ENCODE data around the gene ITGA2B.
"Not testable (repeated sequence)": the region's sequence is repeated elsewhere in the genome, so short reads cannot be mapped to it uniquely, and the experiment has no call there.

Gene ITGA2B

GRCh38 chr17:44368391-44369243 lies 20.8 kb downstream of the ITGA2B start:
- not testable (repeated sequence) for DNase-seq (ENCODE audit: low spot score)

DNA sequence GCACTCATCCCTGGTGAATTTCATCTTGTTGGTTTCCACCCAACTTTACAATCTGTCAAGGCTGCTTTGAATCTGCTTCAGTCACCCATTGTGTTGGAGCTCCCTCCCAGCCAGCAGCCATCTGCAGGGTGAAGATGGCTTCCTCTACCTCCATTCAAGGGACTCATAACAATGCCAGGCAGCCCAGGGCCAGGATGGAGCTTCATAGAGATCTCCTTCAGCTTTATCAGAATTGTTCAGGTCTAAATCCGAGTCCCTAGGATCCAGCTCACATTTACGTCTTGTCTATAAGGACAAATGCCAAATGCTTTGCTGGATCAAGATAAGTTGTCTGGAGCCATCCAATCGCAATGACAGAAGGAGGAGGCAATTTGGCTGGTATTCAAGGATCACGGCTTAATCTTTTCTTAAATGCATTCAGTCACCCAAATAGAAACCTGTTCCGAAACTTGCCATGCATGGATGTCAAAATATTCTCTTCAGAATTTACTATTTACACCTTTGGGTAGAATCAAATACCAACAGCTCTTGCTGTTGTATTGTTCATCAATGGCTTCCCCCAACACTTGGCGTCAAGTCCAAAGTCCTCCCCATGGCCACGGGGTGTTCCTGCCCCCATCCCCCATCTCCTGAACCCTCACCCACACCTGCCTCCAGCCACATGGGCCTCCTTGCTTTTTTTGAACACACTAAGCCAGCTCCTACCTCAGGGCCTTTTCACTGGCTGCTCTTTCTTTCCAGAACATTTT lies 22.0 kb downstream of the ITGA2B start:
- no peak for DNase-seq (ENCODE audit: low spot score)

DNA sequence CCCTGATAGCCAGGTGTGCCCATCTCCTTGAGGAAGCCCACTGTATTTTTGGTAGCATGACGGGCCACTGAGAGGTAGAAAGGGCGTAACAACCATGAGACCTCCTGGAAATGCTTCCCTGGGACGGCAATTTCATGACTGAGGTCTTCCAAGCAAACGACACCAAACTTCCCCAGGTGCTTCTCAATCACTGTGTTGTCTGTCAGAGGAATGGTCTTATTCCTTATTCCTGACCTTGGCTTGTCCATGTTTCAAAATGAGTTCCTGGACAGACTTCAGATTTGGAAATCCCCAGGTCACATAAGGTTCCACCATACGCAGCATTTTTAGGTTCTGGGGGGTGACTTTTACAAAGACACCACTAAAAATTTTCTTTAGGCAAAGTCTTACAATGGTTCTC lies 24.4 kb downstream of the ITGA2B start:
- DNase-seq (ENCODE audit: low spot score) = not testable (repeated sequence)

DNA sequence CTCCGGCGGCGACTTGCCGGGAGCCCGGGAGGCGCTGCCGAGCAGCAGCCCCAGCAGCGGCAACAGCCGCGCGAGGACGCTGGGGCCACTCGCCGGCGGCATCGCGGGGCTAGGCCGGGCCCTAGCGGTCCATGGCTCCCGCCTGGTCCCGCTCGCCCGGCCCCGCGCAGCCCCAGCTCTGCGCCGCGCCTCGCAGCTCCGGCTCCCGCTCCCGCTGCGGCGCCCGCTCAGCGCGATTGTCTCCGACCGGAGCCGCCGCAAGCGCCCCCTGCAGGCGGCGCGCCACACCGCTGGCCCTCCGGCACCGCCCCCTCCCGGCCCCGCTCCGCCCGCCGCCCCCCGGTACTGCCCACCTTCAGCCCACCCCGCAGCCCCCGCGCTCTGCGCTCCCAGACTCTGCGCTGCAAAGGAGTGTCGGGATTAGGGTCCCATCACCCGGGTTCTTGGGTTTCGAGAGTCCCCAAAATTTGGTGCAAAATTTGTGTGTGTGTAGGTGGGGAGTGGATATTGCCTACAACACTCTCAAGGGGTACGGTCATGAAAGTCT lies 25.8 kb downstream of the ITGA2B start, which contains the start of gene FAM171A2:
TSS of gene FAM171A2 (minus strand) at position 241 of the 547 bp plus-strand sequence. CDS start at position 102, 139 bp downstream.
- no peak for DNase-seq (ENCODE audit: low spot score)

DNA sequence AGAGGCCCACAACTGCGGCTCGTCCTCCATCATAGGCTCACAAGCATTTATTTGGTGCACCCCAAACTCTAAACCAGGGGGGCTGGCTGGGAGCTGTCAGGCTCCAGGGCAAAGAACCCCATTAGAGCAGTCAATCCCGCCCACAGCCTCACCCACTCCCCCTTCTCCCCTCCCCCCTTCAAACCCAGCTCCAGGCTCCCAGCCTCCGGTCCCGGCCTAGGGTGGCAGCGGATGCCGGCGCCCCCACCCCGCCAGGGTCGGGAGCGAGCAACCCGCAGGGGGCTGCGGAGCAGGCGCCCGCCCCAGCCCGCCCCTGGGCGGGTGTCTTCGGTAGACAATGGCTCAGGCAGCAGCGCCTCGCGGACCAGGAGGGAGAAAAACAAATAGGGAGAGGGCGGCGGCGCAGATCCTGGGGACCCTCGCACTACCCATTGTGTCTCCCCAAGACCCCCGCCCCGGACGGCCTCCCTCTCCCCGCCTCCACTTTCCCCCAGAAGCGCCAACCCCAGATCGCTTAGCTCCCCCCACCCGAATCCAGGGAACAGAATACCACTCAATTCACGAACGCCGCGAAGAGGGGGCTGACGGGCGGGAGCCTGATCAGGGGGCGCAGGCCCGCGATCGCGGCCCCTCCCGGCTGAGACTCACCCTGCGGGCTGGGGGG lies 26.4 kb downstream of the ITGA2B start:
- no peak for DNase-seq (ENCODE audit: low spot score)

GRCh38 chr17:44362459-44362948 lies 26.9 kb downstream of the ITGA2B start:
- no peak for DNase-seq (ENCODE audit: low spot score)

DNA sequence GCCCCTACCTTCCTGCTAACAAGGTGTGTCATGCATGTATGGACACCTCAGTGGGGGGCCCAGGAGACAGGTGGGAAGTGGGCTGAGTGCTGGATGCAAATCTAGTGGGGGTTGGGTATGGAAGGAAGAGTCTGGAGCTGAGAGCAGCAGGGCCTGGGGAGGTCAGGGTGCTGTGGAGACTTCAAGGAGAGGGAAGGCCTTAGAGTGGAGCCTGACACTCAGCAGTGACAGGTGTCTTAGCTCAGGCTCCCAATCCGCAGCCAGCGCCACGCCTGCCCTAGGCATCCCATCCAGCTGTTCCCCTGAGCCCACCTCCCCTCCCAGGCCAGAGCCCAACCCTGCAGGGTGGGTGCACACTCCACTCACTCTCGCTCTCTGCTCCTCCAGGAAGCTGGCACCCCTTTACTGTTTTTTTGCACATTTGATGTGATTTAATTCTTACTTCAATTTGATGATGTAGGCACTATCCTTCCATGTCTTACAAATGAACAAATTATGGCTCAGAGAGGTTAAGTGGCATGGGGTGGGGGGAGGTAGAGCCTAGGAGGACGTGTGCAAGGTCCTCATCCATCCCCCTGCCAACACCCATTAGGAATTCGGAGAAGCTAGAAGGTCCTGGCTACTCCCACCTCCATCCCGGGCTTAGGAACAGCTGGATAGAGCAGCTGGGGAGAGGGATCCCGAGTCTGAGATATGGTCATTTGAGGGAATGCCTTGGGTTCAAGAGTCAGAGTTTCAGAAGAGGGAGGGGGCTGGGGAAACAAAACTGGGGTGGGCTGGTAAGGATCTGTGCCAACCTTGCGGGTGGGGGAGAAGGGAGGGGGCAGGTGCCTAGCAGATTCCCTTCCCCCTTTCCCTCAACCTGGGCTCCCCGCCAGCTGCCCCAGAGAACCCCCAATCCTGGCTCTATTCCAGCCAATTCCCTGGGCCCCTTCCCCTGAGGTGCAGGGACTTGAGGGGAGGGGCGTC lies 27.9 kb downstream of the ITGA2B start:
- DNase-seq (ENCODE audit: low spot score) = no peak

GRCh38 chr17:44360826-44361225 lies 28.6 kb downstream of the ITGA2B start:
- DNase-seq (ENCODE audit: low spot score) = no peak

DNA sequence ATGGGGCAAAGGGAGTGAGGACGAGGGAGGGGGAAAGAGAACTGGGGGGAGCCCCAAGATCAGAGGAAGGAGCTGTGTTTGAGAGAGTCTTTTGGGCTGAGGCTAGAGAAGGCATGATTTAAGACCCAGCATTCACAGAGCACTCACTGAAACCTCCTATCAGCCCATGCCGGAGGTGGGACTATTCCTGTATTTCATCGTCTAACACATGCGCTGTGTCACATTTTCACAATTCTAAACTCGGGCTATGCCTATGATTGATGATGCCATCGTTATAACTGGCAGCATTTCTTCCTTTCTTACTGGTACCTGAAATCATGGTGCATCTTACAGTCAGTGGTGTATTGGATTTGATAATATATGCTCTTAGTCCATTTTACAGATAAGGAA lies 29.3 kb downstream of the ITGA2B start:
- DNase-seq (ENCODE audit: low spot score) = no peak

DNA sequence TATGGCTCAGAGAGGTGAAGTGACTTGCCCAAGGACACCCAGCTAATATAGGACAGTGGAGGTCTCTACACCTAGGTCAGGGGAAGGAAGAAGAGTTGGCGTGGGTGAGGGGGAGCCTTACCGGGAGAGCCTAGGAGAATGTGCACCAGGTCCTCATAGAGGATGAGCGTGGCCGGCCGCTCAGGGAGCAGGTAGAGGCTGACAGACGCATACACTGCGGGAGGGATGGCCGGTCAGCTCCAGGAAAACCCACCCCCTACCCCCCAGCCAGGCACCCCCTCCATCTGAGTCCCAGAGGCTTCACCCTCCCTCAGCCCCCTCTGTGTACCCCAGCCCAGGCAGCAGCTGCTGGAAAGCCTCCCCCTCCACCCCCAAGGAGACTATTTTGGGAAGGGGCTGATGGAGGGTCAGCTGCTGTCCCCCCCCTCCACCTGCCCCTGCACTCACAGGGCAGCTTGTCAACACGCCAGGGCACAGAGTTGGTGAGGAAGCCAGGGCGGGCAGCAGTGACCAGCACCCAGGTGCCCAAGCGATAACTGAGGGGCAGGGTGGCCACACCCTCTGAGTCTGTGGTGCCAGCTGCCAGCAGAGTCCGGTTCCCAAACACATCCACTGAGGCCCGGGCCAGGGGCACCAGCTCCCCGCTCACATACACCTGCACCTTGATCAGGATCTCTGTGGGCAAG lies 29.8 kb downstream of the ITGA2B start:
- no peak for DNase-seq (ENCODE audit: low spot score)

DNA sequence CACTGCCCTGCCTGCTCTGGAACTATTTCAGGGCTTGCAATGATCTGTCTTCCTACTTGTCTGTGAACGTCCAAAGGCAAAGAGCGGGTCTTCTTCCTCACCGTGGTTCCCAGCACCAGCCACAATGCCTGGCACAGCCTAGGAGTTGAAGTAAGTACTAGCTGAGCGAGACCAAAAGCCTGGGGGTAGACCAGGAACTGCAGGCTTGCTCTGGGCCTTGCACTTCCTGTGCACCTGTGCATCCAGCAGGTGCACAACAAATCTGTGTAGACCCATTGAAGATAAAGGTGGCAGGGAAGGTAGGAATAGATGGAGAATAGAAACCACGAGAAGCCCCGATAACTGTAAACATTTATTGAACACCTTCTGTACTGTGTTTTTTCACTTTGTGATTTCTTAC lies 30.4 kb downstream of the ITGA2B start:
- DNase-seq (ENCODE audit: low spot score) = no peak

DNA sequence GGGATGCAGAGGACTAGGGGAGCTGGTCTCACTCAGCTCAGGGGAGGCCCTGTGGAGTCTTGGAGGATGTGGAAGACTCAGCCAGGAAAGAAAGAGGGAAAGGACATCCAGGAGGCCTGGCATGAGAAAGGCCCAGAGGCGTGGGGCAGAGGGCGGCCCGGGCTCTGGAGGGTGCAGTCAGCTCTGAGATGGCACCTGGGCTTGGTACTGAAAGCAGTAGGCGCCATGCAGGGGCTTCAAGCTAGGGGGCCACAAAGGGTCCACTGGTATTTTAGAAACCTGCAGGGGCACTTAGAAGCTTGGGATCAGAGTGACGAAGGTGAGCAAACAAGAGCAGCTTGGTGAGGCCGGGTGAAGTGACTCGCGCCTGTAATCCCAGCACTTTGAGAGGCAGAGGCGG lies 31.4 kb downstream of the ITGA2B start:
- DNase-seq (ENCODE audit: low spot score) = no peak

DNA sequence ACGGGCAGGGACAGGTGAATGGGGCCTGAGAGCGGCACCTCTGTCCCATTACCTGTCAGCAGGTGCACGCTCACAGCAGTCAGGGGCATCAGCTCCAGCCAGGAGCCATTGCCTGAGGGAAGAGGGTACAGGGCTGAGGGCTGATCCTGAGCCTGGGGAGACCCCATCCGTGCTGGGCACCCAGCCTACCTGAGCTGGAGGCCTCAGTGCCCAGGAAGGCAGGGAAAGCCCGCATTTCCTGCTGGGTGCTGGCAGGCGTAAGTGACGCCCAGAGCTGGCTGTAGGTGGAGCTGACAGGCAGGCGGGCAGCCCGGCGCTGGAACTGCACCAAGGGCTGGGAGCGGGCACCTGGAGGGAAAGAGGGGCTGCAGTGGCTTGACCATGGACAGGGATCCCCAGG lies 33.2 kb downstream of the ITGA2B start:
- no peak for DNase-seq (ENCODE audit: low spot score)

- DNase-seq (ENCODE audit: low spot score) = no peak
These were observed 33.8 kb downstream of the ITGA2B start for GRCh38 chr17:44355642-44356099.

GRCh38 chr17:44354582-44355561 lies 34.6 kb downstream of the ITGA2B start:
- DNase-seq (ENCODE audit: low spot score) = no peak

GRCh38 chr17:44353672-44354331 lies 35.6 kb downstream of the ITGA2B start:
- DNase-seq (ENCODE audit: low spot score) = no peak

GRCh38 chr17:44352828-44353671 lies 36.4 kb downstream of the ITGA2B start:
- DNase-seq (ENCODE audit: low spot score) = no peak

All from COLO829 (cell line).